IPS-NIHi7 (cell line): Measurements from ENCODE around the gene NPLOC4.

ENCODE experiments used
- DNase-seq: peaks from one replicate; pipeline ENCODE4 v3.0.0; 2012; ENCODE audit warnings: mixed read lengths; ENCODE audit errors: extremely low spot score

The NPLOC4 gene

DNA sequence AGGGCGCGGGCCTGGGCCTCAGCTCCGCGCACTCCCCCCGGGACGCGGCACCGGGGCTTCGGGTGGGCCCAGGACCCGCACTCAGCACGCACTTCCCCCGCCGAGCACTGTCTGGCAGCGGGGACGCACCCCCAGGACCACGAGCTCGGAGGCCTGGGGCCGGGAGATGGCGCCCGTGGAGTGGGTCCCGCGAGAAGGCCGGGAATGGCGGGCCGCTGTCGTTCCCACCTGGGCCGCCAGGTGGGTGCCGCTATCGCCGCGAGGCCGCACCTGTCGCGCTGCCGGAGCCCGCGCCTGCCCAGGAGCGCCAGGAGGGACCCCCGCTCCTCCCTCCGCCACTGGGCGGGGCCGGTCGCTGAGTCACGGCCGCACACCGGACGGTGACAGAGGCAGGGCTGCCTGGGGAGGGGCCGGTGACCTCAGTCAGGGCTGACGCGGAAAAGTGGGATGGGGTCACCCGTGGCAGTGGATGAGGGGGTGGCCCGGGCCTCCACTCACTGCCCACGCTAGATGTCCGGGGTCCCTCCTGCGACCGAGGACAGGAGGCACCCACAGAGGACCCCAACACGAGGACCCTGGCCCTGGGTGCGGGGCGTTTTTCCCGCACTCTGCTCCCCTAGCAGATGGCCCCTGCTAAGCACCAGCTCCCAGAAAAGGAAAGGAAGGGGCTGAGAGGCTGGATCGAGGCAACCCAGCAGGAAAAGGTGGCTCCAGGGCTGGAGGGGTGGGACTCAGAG is 117.5 kb downstream of the NPLOC4 start:
- peak; percentile 74 for DNase-seq

DNA sequence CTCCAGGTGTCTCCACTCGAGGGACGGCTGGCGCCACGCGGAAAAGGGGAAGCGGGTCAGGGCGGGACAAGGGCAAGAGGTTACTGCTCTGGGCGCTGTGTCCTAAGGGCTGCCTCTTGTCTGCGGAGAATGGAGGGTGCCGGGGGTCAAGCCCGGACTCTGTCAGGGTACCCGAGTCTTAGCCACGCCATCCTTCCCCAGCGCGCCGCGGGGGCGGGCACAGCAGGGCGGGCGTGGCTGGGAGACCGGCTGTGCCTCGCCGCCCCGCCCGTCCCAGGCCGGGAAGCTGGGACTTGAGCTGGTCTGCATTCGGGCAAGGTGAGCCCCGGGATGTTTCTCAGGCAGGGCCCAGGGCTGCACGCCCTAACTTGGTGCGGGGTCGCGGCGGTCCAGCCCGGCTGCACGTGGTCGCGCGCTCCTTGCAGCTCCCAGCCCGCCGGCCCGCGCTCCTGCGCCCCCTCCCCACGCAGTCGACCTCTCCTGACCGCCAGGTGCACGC is 118.1 kb downstream of the NPLOC4 start:
- peak; percentile 49 for DNase-seq

- peak; percentile 38 for DNase-seq
These were observed 118.7 kb downstream of the NPLOC4 start for GRCh38 chr17:81518113-81518784.

DNA sequence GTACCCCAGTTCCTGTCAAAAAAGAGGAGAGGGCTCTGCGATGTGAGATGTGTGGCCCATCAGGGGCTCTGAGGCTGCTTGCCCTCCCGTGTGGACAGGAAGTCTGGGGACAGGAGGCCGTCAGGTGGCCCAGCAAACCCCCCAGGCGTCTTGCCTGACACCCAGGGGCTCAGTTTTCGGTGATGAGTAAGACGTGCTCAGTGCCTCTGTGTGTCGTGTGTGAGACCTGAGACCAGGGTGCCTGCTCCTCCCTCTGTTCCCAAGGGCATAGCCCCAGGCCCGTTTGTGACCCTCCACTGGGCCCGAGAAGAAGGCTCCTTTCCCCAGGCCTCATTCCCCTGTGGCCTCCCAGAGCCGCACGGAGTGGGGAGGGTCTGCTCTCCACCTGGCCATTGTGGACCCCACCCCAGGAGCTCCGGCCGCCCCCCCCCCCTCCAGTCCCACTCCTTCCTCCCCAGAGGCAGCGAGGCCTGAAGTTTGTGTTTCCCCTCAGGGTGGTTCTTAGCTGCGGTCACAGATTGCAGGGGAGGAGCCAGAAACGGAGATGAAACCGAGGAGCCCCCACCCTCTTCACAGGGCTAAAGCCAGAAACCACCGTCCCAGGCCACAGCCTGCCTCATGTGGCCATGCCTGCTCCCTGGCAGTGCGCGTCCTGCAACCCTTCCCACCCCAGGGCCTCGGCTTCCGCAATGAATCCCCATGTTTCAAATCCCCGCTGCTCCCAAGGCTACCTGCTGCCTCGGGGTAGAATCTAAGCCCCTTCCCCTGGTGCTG is 119.4 kb downstream of the NPLOC4 start:
- DNase-seq, result no peak

DNA sequence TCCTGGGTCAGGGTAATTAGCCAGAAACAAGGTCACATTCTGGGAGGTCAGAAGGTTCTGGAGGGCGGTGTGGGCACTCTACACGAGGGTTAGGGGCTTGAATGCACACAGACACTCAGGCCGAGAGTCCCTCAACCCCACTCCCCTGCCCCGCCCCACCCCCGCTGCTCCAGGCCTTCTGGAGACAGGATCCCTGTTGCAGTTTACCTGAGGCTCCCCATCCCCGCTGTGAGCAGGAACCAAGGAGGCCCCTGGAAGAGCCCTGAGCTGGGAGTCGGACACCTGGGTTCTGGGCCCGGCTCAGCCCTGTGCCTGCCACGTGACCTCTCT is 119.9 kb downstream of the NPLOC4 start:
- DNase-seq, result no peak

GRCh38 chr17:81516439-81516838 is 120.5 kb downstream of the NPLOC4 start:
- no peak for DNase-seq

- DNase-seq, result no peak
These were observed 121.3 kb downstream of the NPLOC4 start for GRCh38 chr17:81515530-81516041.

GRCh38 chr17:81514739-81515529 is 122.0 kb downstream of the NPLOC4 start:
- peak; percentile 72 for DNase-seq

GRCh38 chr17:81514489-81514738 is 122.5 kb downstream of the NPLOC4 start:
- no peak for DNase-seq

DNA sequence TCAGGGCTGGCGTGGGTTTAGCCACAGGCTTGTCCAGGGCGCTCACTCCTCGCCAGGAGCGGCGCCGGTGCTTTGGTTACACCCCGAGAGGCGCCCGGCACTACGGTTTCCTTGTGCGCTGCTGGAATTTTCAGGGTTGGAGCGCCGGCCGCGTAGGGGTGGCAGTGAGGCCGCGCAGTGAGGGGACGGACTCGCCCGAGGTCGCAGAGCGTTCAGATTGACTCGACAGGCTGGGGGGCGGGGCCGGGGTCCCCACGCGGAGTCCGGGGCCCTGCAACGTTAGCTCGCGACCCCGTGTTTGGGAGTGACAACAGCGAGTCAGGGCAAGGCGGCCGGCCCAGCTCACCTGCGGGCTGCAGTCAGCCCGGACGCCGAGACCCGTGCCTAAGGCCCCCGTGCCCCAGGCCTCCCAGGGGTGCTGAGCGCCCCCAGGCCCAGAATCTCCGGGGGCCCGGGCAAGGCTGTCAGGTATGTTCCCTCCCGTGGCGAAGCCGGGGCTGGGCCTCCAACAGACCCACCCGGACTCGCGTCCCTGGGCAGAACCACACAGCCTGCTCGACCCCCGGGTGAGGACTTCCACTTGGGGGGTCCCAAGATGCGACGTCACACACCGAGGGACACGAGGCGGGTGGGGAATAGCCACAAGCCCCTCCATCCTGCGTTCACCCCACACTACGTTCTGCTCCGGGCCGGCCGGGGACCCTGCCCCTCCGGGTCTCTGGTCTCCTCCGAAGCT is 123.0 kb downstream of the NPLOC4 start:
- no peak for DNase-seq

GRCh38 chr17:81513372-81513752 is 123.5 kb downstream of the NPLOC4 start:
- DNase-seq, result no peak

DNA sequence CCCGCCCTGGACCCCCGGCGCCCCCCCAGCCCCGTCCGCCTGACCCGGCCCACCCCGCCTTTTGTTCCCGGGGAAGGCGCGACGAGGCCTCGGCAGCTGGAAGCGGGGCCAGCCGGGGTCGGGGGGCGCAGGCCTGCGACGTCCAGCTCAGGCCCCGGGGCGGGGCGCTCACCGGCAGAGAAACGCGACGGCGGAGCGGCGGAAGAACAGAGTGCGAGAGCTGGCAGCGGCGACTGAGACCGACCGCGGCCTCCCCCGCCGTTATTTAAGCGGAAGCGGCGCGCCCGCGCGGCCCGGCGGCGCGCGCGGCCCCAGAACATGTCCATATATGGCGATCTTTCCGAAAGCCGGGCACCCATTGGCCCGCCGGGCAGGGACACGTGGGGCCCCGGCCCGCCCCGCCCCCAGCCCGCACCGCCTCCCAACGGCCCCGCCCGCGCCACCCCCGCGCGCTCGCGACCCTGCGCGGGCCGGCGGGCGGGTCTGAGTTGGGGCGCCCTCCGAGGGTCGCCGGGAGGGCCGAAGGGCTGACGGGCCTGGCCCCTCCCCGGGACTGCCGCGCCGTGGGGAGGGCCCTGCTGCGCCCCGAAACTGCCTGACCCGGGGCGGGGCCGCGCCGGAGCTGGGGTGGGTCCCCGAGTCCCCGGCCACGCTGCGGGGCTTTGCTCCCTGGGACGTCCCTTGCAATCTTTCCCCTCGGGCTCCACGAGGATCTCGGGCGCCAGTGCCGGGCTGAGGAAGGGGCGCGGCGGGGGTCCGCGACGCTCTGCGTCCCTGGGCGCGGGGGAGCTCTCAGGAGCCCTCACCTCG is 124.1 kb downstream of the NPLOC4 start, which contains the start of gene ACTG1:
Gene ACTG1 (minus strand): TSS at position 238 of the 810 bp plus-strand sequence. CDS start 445 bp downstream, outside the sequence.
- peak; percentile 83 for DNase-seq

- DNase-seq, result no peak
These were observed 124.9 kb downstream of the NPLOC4 start for GRCh38 chr17:81511804-81512561.

- no peak for DNase-seq
These were observed 125.4 kb downstream of the NPLOC4 start for GRCh38 chr17:81511554-81511803.

DNA sequence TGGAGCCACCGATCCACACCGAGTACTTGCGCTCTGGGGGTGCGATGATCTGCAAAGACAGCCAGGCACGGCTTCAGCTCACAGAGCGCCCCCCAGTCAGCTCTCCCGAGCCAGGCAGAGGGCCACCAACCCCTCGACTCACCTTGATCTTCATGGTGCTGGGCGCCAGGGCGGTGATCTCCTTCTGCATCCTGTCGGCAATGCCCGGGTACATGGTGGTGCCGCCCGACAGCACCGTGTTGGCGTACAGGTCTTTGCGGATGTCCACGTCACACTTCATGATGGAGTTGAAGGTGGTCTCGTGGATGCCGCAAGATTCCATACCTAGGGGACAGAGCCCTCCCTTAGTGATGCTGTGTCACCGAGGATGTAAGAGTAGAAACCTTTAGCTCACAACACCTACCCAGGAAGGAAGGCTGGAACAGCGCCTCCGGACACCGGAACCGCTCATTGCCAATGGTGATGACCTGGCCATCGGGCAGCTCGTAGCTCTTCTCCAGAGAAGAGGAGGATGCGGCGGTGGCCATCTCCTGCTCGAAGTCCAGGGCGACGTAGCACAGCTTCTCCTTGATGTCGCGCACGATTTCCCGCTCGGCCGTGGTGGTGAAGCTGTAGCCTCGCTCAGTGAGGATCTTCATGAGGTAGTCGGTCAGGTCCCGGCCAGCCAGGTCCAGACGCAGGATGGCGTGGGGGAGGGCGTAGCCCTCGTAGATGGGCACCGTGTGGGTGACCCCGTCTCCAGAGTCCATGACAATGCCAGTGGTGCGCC is 125.9 kb downstream of the NPLOC4 start:
- no peak for DNase-seq

GRCh38 chr17:81509972-81510784 is 126.7 kb downstream of the NPLOC4 start:
- DNase-seq, result no peak

- DNase-seq, result no peak
These were observed 127.5 kb downstream of the NPLOC4 start for GRCh38 chr17:81509207-81509971.
